IPS-18c (cell line): Measurements from ENCODE around the gene TNNI2.

Experiments
- H3K4me3 ChIP-seq: 2 replicates; pipeline ENCODE4 v1.7.0; 2013; ENCODE audit warnings: low read depth, mild to moderate bottlenecking, low read length, moderate library complexity; ENCODE audit not compliant: insufficient read depth
- H3K9me3 ChIP-seq: one replicate; pipeline ENCODE4 v1.6.1; 2013; ENCODE audit warnings: mild to moderate bottlenecking, low read length, moderate library complexity; ENCODE audit not compliant: control insufficient read depth, insufficient read depth

TNNI2 gene

DNA sequence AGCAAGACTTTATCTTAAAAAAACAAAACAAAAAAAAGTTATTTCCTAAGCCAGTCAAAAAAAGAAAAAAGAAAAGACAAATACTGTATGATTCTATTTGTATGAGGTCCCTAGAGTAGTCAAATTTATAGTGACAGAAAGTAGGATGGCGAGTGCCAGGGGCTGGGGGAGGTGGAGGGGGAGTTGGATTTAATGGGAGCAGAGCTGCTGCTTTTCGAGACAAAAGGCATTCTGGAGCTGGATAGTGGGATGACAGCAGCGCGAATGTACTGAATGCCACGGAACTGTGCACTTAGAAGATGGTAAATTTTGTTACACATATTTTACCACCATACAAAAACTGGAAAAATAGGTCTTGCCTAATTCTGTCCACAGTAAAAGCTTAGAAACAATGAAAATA lies 21.8 kb upstream of the TNNI2 start:
- Histone ChIP-seq H3K9me3 (no peaks in the 10 kb centered on the region), H3K4me3 (no peak overlapping the region)

DNA sequence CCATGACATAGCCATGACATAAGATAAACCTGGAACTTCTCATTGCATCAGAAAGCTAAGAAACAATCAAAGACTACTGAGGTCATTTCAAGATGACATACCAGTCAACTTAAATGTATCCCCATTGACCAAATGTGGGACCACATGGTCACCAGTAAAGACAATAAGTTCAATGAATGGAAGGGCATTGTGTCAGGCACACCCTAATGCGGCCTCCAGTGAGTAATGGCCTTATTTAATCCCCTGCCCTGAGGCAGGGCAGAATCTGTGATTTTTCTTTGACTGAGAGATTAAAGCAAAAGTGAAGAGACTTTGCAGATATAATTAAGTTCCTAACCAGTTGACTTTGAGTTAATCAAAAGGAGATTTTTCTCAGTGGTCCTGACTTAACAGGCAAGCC lies 21.3 kb upstream of the TNNI2 start:
- Histone ChIP-seq H3K4me3 (no peak overlapping the region), H3K9me3 (no peaks in the 10 kb centered on the region)

DNA sequence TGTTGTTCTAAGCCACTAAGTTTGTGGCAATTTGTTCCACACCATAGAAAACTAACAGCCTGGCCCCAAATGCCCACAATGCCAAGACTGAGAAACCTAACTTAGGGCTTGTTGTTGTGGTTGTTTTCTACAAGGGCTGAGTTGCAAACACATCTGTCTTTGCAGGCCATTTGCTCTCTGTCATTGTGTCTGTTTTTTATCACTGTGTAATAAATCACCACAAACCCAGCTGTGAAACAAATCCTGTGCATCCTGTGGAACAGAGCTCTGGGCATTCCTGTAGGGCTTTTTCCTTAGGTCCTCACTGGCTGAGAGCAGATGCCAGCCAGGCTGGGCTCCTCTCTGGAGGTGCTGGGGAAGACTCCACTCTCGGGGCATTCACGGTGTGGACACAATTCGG lies 19.7 kb upstream of the TNNI2 start:
- H3K9me3 ChIP-seq: no peaks in the 10 kb centered on the region
- H3K4me3 ChIP-seq: no peak overlapping the region

DNA sequence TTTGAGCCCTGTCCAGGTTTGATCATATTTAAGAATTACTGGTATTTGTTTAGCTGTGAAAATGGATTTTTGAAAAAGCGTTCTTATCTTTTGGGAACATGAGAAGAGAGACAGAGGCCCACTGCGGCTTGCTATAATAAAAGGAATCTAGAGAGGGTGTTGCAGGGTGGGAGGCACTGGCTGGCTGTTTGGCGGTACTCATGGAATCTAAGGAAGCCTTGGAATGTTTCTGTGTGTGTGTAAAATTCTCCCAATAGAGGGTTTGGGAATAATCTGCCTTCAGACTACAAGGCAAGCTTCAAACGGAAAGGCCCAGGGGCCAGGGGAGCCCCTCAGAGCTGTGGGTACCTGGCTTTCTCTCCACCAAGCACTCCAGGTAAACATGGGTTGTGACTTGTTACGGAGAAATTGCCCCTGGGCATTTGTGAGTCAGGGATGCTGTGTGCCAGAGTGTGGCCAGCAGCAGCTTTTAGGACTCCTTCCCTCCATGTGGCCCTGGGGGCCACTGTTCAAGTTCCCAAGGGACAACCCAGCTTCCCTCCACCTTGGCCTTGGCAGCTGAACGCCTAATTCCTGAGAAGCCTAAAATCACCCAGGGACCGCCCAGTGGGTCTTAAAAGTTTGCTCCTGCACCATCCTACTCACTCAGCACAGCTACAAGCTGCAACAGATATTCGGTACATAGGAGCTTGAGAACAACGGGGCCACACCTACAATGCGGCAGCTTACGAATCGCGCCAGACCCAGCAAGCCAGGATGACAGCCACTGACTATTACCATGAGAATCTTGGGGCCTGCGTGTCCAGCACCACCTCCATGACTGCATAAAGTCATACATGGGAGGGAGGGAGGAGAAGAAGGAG lies 18.1 kb upstream of the TNNI2 start:
- Histone ChIP-seq H3K9me3 (no peaks in the 10 kb centered on the region), H3K4me3 (no peak overlapping the region)

DNA sequence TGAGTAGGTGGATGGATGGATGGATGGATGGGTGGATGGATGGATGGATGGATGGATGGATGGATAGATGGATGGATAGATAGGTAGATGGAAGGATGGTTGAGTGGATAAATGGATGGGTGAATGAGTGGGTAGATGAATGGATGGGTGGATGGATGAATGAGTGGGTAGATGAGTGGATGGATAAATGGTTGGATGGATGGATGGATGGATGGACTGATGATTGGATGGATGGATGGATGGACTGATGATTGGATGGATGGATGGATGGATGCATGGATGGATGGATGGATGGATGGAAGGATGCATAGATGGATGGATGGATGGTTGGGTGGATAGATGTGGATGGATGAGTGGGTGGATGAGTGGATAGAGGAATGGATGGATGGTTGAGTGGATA lies 17.2 kb upstream of the TNNI2 start:
- Histone ChIP-seq H3K4me3 (no peak overlapping the region), H3K9me3 (no peaks in the 10 kb centered on the region)

DNA sequence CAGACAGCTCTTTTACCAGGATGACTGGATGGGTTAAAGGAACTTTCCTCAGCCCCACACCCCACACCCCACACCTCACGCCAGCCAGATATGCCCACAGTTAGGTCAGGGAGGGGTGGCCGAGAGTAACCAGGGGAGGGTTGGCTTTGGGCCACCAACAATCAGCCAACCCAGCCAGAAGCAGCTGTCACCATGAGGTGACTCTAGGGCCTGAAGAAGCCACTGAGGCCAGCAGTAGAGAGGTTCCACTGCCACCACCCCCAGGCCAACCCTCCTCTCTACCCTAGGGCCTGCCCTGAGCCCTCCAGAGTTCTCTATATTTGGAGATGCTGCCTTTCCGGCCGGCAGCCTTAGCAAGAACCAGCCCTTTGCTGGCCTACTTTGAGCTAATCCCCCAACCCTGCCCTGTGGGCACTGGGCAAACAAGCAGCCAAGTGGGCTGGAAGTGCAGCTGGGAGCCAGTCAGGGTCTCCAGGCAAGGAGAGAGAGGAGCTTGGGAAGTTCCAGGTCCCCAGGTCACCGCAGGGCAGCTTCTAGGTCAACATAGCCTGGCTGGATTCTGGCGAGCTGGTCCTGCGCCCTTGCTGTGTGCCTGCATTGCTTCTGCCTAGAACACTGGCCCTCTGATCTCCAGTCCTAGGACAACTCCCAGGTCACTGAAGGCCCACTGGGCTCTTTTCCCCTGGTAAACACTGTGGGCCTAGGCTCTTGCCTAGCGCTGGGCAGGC lies 16.0 kb upstream of the TNNI2 start:
- no peaks in the 10 kb centered on the region for H3K9me3 ChIP-seq
- no peak overlapping the region for H3K4me3 ChIP-seq

DNA sequence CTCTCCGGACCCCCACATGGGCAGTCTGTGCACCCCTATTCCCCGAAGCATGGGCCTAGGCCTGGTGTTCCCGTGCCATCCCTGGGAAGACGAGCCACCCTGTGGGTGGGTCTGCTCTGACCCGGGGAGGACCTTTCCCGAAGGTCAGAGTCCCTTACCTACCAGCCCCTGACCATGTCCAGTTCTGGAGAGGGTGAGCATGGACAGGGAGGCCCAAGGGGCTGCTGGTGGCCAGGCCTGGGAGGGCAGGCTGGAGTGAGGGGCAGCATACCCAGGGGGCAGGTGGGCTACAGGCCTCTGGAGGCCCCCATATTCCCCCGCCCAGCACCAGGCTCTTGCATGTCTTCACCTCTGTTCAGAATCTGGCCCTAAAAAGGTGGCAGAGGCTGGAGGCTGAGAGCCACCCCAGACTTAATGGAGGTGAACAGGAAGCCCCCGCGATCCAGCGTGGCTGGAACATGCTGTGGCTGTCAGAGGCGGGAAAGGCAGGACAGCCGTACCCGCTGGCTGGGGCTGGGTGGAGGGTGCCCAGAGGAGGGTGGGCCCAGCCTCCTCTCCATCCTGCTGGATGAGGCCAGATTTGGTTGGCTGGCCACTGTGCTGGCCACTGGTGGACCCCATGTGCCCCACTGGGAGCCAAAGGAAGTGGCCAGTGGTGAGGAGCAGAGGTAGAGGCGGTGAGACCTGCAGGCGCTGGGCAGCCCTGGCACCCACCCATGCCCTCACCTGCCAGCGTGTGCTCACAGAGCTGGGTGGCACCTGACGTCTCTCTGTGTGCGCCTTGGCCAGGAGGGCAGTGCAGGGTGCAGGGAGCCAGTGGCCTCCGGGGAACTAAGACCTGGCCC lies 15.2 kb upstream of the TNNI2 start:
- H3K9me3 ChIP-seq: no peaks in the 10 kb centered on the region

DNA sequence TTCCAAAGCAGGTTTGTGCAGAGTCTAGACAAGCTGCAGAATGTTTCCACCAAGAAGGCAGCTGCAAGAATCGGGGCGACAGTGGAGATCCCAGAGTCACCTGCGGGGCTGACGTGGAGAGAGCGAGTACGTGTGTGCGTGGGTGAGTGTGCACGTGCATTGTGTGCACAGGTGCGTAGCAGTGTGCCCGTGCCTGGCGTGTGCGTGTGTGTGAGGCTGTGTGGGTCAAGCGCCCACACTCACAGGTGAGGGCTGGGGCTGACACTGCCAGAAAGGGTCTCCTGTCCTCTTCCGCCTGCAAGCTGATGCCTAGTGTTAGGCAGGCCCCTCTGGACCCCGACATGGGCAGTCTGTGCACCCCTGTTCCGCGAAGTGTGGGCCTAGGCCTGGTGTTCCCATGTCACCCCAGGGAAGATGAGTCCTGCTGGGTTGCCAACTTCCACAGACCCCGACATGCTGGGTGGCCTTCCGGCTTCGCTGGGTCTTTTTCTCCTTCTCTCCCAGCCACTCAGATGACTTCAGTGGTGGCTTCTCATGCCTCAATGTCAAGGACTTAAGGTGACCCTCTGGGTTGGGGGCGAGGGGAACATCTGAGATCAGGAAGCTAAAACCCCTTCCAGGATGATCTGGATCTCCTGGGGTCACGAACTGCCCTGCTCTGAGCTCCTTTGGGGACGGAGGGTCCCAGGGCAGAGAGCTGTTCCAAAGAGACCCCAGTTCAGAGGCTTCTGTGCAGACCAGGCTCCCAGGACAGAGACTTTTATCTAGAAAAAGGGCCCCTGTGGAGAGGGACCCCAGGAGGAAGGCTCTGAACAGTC lies 14.4 kb upstream of the TNNI2 start:
- Histone ChIP-seq H3K9me3 (no peaks in the 10 kb centered on the region), H3K4me3 (no peak overlapping the region)

More for the DNA sequence above, 15.2 kb upstream of the TNNI2 start:
- H3K4me3 ChIP-seq: no peak overlapping the region

DNA sequence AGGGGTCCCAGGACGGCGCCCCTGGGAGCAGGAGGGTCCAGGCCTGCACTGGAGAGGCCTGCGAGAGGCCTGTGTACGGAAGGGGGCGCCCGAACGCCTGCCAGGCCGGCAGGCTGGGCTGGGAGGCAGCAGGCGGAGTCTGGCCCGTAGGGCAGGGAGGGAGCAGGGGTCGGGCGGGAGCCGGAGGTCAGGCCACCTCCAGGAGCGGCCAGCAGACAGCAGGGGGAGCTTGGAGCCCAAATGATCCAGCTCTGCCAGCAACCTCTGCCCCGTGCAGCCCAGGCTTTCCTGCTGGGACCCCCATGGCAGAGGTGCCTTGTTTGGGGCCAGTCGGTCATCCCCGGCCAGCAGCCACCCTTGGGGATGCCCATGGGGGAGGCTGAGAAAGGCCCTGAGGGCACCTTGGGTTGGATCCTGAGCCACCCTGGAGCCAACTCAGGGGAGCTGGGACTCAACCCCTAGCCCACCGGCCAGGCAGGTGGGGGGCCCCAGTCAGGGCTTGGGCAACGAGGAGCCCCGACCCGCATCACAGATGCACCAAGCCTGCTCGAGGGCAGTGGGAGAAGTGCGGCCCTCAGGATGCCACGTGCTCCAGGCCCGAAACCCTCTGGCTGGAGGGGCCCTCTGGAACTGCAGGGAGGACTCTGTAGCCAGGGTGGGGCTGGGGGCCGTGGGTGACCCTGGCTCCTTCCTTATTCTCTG lies 13.6 kb upstream of the TNNI2 start:
- Histone ChIP-seq H3K9me3 (no peaks in the 10 kb centered on the region), H3K4me3 (no peak overlapping the region)

DNA sequence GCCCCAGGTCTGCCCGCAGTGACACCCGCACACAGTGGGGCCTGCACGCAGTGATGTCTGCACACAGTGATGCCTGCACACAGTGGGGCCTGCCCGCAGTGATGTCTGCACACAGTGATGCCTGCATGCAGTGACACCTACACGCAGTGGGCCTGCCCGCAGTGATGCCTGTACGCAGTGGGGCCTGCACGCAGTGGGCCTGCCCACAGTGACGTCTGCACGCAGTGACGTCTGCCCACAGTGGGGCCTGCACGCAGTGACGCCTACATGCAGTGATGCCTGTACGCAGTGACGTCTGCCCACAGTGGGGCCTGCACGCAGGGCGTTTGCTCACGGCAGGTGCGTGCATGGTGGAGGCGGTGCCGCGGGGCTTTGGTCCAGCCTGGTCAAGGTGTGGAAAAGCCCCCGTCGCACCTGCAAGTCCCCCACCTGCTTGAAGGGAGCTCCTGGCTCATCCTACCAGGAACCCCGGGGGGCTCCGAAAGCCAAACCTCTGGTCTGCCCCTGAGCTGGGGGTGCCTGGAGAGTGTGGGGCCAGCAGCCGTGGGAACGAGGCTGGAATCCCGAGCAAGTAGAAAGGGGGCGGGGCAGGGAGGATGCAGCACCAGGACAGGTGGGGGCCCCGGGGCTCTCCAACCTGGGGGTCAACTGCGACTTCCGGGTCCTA lies 12.9 kb upstream of the TNNI2 start:
- Histone ChIP-seq H3K9me3 (no peaks in the 10 kb centered on the region), H3K4me3 (no peak overlapping the region)

DNA sequence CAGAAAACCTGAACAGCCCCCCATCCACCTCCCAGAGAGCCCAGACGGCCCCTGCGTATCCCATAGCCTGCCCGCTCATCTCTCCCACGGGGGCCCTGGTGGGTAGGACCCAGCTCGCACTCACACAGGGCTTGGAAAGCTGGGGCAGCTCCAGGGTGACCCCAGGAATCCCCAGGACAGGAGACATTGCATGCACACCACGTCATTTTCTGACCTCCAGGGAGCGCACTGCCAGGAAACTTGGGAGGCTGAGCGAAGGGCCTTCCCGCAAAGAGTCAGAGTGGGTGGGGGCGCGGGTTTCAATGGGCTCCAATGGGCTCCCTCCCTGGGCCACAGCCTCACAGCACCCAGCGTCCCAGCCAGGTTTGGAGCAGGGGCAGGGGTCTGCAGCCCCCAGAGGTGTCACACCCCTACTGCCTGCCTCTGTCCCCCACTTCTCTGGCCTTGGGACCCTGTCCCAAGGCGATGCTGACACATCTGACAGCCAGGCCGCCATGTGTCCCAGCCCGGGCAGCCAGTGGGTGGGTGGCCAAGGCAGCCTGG lies 12.2 kb upstream of the TNNI2 start:
- Histone ChIP-seq H3K4me3 (no peak overlapping the region), H3K9me3 (no peaks in the 10 kb centered on the region)

DNA sequence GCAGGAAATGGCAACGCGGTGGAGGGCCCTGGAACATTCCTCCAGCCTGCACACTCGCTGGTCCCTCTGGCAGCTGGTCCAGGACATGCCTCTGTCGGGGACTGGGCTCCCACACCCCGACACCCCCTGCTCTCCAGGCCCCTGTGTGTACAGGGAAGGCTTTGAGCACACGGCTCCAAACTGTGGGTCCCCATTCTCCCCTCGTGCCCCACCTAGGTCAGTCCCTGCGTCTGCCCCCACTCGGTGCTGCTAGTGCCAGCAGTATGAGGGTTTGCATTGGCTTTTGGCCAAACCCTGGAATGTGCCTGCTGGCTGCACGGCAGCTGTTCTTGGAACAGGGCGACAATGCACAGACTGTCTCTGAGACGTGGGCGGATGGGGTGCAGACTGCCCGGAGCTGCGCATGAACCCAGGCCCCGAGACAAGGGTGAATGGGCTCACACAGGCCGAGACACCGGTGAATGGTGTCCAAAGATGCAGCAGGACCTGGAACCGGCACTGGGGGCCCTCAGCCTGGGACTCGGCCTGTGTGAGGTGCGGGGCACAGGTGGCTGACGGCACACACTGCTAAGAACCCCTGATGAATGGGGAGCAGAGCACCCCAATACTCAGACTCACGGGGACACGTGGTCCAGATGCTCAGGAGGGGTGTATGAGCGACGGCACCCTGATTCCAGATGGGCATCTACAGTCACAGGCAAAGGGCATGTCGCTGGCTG lies 11.5 kb upstream of the TNNI2 start:
- Histone ChIP-seq H3K4me3 (no peak overlapping the region), H3K9me3 (no peaks in the 10 kb centered on the region)

DNA sequence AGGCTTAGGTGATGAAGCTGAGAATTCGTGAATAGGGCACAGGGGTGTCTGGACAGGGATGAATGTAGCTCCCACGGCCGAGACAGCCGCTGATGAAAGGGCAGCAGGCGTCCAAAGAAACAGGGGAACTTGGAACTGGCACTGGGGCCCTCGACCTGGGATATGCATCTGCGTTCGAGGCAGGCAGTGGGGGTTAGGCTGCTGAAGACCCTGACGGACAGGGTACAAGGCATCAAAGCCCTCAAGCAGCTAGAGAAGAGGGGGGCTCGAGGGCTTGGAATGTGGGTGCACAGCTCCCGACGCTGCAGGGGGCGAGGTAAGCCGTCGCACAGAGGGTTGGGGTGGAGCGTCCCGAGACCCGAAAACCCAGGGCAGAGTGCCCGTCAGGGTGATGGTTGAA lies 10.8 kb upstream of the TNNI2 start:
- Histone ChIP-seq H3K9me3 (no peaks in the 10 kb centered on the region), H3K4me3 (no peak overlapping the region)

DNA sequence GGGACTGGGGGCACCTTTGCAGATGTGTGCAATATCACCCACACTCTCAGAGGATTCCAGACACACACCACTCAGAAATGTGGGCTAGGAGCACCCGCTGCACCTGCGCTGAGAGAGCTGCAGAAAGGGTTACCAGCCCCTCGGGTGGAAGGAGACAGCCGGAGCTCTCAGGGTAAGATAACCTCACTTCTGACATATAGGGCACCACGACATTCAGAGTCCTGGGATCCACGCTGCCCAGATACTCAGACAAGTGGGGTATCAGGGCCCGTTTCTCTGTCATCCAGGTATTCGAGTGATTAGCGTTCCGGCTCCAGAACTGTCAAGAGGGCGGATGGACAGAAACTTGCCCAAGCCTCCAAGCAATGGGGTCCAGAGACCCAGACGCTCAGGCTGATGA lies 10.2 kb upstream of the TNNI2 start:
- Histone ChIP-seq H3K4me3 (no peak overlapping the region), H3K9me3 (no peaks in the 10 kb centered on the region)
